Left ventricle myocardium superior (tissue), 1 donor: ENCODE measurements around the gene CEP350. TPM values are rescaled to one million over a fixed set of nuclear protein-coding genes. Genes with fewer than 3 reads are reported as not detected.

Experiments
- ATAC-seq: fragments of 200-7000 bp; cut with Tn5 transposase; one replicate; pipeline ENCODE4 v1.9.1; 2020; ENCODE audit warnings: mild to moderate bottlenecking, moderate library complexity
- DNase-seq: peaks from one replicate; pipeline ENCODE4 v3.0.0-alpha.2; 2020
- intact Hi-C: fragments of 100-400 bp; cut with micrococcal nuclease; formaldehyde crosslinking; loops from one replicate; pipeline ENCODE4 v1.11.0; 2022
- total RNA-seq: library from RNA; stranded (reverse); fragmentation: NEBNext Ultra II Directional; extraction: Animal tissue kit (Norgen Biotek cat#: 25700); gene quantifications from one replicate; pipeline ENCODE4 v1.2.1, GENCODE V29; 2021
- donor health status: DM: no; HTN: yes; CAD: no; lungs with severe emphysema.

Gene CEP350
- total RNA-seq, 1 donor from 2014 or later = 31.7 TPM

DNA sequence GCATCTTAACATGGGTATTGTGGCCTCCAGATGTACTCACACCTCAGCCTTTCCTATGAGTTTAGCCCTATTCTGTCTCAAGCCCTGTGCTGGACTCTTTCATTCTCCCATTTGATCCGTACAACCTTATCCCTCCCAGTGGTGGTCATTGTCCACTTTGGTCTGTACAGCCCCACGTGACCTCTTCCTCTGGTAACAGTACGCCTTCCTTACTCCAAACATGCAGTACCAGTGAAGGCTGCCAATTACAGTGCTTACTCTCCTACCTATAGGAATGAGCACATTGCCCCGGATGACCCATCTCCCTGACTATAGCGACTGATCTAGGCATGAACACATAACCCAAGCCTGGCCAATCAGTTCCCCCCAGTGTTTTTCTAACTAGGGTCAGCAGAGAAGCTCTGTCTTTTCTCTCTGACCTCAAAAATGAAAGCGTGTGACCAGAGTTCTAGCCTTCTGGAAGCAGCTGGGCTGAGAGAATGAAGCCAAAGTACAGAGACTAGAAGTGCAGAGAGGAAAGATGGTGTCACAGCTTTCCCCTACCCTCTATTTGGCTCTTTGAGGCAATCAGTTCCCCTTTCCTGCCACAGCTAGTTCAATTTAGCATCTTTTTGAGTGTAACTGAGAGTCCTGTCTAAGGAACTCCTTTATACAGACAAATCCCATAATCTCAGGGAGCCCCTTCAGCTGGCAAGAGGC is 190.2 kb downstream of the CEP350 start:
- peak; percentile 35 for ATAC-seq
- no peak for DNase-seq
- intact Hi-C loops = no loop called here

DNA sequence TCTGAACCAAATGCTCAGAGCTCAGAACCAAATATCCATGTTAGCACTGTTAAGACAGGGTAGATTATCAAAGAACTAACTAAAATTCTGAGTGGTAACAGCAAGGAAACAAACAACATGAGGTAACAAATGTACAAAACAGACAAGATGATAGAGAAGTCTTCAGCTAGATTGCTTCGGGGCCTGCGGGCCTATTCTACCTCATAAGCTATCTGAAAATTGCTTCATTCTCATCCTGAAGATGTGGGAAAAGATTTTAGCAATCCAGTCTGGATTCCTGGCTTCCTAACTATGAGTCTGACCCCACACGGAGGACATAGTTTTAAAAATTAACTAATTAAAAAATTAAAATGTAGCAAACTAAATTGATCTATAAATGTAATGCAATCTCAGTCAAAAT is 190.8 kb downstream of the CEP350 start:
- ATAC-seq = no peak
- intact Hi-C loops = no loop called here
- DNase-seq = no peak

DNA sequence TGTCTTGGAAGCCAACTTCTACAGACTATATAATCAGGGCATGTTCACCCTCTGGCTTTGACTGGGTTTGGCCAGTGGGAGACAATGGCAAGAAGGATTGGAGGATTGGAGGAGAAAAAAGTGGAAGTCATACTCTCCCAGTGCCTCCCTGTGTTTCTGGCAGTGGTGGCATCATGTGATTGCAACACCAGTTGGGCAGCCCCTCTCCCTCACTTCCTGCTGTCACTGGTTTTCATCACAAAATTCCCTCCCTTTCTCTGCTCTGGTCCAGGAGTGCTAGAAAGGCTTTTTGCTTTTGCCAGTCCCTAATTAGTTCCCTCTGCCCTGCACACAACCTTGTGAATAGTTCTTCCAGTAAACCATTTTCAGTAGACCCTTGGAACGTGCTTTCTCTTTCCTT is 196.4 kb downstream of the CEP350 start:
- ATAC-seq = no peak
- intact Hi-C loops = no loop called here
- DNase-seq = no peak

DNA sequence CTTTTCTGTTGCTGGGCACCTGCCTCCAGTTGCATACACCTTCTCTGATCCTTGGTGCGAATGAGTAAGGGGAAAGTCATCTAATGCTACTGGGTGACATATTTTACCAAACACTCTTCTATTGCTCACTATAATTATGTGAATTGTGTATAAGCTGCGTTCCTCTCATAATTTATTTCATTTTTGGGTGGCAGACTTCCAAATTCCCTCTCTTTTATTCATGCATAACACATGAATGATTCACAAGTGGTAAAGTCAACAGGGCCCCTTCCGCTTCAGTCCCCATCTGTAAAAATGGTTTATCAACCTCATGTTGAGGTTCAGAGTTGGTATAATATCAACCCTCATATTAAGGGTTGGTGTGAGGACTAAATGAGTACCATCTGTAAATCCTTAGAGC is 196.9 kb downstream of the CEP350 start:
- ATAC-seq (no peak), DNase-seq (no peak)
- intact Hi-C loops = no loop called here

DNA sequence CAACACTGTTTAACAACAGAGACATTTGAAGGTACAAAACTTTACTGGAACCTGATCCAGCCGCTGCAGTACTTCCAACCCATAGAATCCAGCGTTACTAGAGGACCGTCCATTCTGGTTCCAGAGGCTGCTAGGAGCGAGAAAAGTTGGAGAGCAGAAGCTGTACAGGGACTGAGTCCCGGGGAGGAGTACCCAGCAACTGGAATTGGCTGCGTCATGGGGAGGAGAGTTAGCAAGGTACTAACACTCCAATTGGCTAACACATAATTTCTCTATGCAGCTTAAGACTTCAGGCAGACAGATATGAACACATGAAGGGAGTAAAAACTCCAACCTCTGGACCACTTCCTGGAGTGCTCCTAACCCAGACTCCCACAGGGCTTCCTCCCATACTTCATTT is 198.0 kb downstream of the CEP350 start:
- ATAC-seq (no peak), DNase-seq (no peak)
- intact Hi-C loops = no loop called here

DNA sequence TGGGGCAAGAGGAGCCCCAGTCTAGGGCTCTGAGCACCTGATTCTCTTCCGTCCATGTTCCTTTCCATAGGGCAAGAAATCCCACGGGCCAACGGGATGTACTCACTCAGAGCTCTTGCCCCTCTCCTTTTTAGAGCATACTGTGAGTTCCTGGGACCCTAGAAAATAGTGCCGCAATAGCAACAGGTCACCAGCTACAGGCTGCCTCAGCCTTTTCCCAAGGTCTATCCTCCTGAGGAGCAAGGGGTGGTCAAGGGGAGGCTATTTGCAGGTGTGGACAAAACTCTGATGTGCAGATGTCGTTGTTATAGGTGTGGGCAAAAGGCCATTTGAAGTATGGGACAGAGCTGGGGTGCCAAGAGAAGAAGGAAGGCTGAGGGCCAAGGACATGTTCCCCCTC is 198.4 kb downstream of the CEP350 start:
- DNase-seq (no peak), ATAC-seq (no peak)
- intact Hi-C loops = no loop called here

DNA sequence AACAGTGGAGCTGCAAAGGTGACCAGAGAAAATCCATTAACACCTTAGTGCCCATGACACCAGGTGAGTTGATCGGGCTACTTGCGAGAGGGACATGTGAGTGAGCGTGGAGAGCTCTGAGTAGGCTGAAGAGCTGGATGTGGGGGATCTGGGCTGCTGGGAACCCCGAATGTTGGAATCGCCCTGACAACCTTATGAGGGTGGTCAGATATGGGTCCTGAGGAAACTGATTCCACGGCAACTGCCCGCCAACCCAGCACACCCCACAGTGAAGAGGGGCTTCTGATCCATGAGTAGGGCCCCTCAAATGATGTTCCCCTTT is 199.4 kb downstream of the CEP350 start:
- intact Hi-C loops = no loop called here
- DNase-seq (no peak), ATAC-seq (peak; percentile 1)

DNA sequence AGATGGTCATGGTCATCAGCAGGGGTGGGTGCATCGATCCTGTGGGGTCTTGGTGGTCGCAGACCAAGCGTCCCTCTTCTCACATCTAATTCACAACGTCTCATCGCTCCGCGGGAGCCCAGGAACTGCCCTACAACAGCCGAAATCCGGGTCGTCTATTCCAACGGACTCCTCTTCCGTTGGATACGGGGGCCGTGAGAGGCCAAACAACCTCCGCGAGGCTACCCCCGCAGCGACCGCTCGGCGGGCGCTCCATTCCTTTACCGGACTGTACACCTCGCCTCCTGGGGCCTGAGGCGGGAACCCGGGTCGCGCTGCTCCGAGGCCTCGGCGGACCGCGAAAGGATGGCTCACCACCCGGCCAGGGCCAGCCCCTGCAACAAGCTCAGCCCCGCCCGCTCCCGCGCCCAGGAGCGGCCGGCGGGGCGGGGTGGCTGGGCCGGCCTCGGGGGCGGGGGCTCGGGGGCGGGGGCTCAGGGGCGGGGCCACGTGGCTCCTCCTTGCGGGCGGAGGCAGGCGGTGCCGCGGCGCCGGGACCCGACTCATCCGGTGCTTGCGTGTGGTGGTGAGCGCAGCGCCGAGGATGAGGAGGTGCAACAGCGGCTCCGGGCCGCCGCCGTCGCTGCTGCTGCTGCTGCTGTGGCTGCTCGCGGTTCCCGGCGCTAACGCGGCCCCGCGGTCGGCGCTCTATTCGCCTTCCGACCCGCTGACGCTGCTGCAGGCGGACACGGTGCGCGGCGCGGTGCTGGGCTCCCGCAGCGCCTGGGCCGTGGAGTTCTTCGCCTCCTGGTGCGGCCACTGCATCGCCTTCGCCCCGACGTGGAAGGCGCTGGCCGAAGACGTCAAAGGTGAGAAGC is 199.9 kb downstream of the CEP350 start, which contains the start of gene QSOX1:
Gene QSOX1, plus strand, starts transcription at position 545 of the 857 bp plus-strand sequence. Its CDS starts 39 bp downstream, at position 584.
- ATAC-seq = peak; percentile 95
- DNase-seq = peak; percentile 96
- intact Hi-C loops = no loop called here

DNA sequence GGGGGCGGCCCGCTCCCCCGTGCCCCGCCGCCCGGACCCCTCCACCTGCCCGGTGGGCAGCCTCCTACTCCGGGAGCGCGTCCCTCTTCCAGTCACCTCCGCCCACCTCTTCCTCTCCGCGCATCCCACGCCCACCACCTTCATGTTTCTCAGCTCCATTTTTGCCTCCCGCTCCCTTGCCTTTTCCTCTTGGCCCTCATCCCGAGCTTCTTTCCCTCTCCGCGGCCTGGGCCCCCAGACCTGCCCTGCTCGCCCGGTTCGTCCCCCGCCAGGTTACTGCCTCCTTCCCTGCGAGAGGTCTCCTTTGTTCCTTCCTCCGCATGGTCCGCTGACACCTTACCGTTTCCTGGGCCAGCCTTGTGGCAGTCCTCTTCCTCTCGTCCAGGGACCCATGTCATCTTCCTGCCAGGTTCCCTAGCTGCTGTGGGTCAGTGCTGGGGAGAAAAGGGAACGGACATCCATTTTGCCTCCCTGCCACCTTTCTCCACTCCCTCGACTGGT is 200.6 kb downstream of the CEP350 start:
- intact Hi-C loops = no loop called here
- ATAC-seq (peak; percentile 7), DNase-seq (peak; percentile 37)

DNA sequence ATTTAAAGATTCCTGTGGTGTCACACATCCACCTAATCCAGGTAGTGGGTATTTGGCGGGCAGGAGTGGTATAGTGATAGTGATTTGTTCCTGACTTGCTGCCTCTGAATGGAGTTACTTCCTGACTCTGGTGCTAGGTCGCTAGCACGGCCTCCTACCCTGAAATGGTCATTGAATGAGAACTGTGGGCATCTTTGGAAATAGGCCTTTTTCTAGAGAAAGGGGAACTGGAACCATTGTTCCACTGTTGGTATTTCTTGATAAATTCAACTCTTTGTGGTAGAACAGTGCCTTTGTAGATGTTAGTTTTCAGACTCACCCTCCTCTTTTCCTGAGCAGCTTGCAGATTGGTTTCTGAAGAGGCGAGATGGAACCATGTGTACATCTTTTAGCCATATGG is 201.6 kb downstream of the CEP350 start:
- DNase-seq (no peak), ATAC-seq (no peak)
- intact Hi-C loops = no loop called here

DNA sequence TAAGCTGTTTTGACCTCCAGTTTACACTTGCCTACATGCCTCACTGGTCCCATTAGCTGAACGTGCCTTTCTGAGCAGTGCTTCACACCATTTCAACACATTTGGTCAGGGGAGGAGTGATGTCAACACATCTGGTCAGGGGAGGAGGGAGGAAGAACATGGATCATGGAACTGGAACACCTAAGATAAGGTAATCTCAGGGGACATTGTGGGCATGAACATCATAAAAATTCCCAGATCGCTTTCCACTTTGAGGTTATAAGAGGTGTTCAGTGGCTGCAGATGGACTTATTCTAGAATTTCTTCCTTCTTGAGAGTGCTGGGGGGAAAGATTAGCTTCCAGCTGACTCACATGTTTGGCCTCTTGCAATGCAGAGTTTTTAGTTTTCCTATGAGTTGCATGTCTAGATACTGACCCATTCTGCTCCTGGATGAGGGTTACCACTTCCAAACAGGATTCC is 202.1 kb downstream of the CEP350 start:
- ATAC-seq (no peak), DNase-seq (no peak)
- intact Hi-C loops = no loop called here

DNA sequence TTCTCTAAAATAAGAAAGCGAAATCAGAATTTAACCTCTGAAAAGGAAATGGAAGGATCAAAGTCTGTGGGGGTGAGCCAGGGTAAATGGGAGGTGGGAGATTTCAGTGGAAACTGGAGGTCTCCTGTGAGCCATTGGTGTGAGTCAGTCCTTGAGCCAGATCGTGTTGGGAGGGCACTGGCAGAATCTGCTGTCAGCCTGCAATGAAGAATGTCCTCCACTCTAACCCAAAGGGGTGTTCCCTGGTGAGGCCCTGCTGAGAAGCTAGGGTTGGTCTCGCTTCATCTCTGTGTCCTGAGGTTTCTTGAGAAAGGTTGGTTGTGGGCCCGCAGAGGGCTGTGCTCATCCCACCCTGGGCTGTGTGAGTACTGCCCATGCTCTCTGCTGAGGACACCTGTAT is 202.5 kb downstream of the CEP350 start:
- intact Hi-C loops = no loop called here
- DNase-seq (no peak), ATAC-seq (no peak)

DNA sequence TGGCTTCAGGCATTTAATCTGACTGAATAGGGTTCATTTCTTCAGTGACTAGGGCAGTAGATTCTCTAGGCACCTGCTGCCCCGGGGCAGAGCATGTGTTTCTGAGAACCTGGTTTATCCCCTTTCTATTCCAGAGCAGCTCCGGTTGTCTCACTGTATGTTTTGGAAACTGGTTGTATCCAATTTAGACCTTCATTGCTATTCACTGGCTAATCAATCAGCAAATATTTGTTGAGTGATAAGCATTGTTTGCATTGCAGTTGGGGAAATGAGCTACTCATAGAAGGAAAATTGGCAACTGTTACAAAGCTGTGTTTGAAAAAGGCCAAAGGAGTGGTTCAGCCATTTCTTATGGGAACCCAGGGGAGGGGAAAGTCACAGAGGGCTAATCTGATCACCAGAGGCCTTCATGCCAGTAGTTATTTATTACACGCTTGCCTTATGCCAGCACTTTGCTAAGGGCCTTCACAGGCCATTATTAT is 203.0 kb downstream of the CEP350 start:
- DNase-seq (no peak), ATAC-seq (no peak)
- intact Hi-C loops = no loop called here

DNA sequence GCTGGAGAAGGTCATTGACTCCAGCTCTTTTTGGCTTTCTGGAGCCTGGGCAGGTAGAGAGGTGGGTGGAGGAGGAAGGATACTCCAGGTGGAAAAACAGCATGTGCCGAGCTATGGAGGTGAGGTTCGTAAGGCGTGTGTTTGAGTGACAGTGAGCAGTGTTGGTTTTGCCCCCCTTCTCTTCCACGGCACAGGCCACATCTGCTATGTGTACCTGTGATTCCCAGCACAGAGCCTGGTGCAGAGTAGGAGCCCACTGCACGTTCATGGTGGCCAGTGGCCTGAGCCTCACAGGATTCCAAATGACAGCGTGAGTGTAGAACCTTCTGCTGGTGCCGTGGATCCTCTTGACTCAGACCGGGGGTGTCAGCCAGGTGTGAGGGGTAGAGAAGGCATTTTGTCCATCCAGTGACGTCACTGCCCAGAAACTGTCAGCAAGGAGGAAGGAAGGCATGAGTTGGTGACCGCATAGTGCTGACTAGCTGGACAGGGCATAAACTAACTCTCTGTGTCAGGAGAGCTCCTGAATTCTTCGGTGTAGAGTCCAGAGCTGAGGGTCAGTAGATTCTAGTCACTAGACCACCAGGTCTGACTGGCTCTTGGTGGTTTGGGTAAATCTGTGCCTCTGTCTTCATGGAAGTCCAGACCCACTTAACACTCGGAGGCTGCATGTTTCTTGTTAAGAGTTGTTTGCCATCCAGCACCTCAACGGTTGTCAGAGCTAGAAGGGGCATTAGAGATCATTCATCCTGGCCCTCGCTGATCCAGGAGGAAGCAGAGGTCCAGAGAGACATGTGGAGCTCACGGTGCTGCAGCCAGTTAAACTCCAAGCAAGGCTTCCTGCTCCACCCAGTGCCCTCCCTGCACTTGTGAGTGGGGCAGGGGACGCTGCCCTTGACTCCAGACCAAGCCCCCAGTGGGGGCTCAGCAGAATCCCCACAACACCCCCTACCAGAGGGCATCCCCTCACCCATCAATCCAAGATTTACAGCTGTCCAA is 203.8 kb downstream of the CEP350 start:
- intact Hi-C loops = no loop called here
- no peak for ATAC-seq
- DNase-seq = no peak

DNA sequence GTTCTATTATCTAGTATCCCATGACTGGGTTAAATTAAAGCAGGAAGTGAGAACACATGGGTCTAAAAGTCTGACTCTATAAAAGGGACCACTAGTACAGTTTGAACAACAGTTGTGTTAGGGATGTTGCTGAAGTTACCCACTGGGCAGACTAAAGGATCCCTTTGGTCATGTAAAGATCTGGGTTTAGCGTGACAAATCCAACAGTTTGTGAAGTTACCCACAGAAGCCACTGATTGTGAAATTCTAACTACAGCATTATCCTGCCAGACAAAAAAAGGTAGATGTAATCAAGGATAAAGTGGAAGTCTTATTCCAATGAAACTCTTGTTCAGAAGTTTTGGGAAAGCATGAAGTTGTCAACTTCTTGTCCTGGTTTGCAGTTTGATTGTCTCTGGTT is 205.7 kb downstream of the CEP350 start:
- DNase-seq (no peak), ATAC-seq (no peak)
- intact Hi-C loops = no loop called here

DNA sequence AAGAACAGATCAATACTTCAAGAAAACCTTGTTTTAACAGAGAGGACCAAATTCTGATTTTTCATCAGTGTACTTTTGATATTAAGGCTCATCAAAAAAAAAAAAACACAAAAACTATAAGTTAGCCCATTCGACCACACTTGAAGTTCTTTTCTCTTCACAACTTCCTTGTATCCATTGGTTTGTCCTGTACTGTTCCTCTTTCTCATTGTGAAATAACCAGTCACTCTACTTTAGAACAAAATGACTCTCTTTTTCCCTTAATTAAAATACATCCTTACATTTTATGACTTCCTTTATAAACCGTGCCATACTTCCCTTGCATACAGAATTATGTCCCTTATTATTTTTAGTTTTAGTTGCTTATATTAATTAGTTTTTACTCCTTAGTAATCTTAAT is 208.4 kb downstream of the CEP350 start:
- DNase-seq (no peak), ATAC-seq (no peak)
- intact Hi-C loops = no loop called here
